H1 (cell line): ENCODE measurements around the gene VGLL1.

Experiments used
- KDM4A ChIP-seq: IDR thresholded peaks from one replicate; pipeline ENCODE4 v1.7.1; 2012; ENCODE audit warnings: low read depth, mild to moderate bottlenecking, moderate library complexity, low read length, inconsistent platforms; ENCODE audit not compliant: severe bottlenecking
- POLR2A ChIP-seq, 2 experiments: IDR thresholded peaks; 1 replicate in 1 of 2; 2 replicates in 1 of 2; pipeline ENCODE4 v1.6.1; 2011; ENCODE audit warnings: low read depth in 2 of 2, low read length in 2 of 2, mild to moderate bottlenecking in 2 of 2; ENCODE audit errors: control extremely low read depth in 1 of 2
- POLR2AphosphoS5 ChIP-seq: IDR thresholded peaks from 2 replicates; pipeline ENCODE4 v1.6.1; 2011; ENCODE audit warnings: low read depth, low read length
- TF ChIP-seq, protein P1 (sequence below), 3 experiments: IDR thresholded peaks; 1 replicate in 2 of 3; 2 replicates in 1 of 3; pipeline versions ENCODE4 v1.5.1 to v1.6.1; 2011; ENCODE audit warnings: low read length in 3 of 3, mild to moderate bottlenecking in 3 of 3, inconsistent platforms in 2 of 3, low read depth in 1 of 3, moderate library complexity in 1 of 3; ENCODE audit not compliant: insufficient read depth in 1 of 3; ENCODE audit errors: control extremely low read depth in 1 of 3

DNA sequence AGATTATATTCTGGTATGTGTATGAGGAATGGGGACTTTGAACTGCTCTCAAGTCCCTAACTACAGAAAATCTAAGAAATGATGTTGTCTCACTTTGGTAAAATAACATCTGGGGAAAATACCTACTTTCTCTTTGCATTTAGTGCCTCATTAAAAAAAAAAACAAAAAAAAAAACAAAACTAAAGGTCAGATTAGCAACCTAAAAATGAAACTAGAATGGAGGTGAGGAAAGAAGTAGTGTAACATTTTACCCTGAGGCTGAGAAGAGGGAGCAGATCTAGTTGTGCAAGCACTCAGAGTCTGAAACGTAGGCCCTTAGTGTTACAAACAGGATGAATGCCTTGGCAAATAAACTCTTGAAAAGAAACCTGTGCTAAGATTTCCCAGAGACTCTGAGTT, 56.0 kb downstream of the VGLL1 start:
- TF ChIP-seq, protein P1, sequence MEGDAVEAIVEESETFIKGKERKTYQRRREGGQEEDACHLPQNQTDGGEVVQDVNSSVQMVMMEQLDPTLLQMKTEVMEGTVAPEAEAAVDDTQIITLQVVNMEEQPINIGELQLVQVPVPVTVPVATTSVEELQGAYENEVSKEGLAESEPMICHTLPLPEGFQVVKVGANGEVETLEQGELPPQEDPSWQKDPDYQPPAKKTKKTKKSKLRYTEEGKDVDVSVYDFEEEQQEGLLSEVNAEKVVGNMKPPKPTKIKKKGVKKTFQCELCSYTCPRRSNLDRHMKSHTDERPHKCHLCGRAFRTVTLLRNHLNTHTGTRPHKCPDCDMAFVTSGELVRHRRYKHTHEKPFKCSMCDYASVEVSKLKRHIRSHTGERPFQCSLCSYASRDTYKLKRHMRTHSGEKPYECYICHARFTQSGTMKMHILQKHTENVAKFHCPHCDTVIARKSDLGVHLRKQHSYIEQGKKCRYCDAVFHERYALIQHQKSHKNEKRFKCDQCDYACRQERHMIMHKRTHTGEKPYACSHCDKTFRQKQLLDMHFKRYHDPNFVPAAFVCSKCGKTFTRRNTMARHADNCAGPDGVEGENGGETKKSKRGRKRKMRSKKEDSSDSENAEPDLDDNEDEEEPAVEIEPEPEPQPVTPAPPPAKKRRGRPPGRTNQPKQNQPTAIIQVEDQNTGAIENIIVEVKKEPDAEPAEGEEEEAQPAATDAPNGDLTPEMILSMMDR (IDR thresholded peaks at IDR 0.05; ENCODE audit: control extremely low read depth in 1 of 3, insufficient read depth in 1 of 3, low read depth in 1 of 3, low read length in 3 of 3), result no peak
- no peak for TF ChIP-seq POLR2A (IDR thresholded peaks at IDR 0.05; ENCODE audit: control extremely low read depth in 1 of 2, low read depth in 2 of 2, low read length in 2 of 2)
- no peak for TF ChIP-seq KDM4A
- no peak for TF ChIP-seq POLR2AphosphoS5
